CD14-positive monocyte (primary cell): ENCODE data around the gene PET100. TPM values are rescaled to one million over a fixed set of nuclear protein-coding genes. Genes with fewer than 3 reads are reported as not detected.

ENCODE experiments used
- DNase-seq, 3 donors: peaks; one replicate each; pipeline ENCODE4 v3.0.0-alpha.2; 2011 to 2022
- H2AFZ ChIP-seq: 2 replicates; pipeline ENCODE4 v1.6.0; 2012; ENCODE audit warnings: mild to moderate bottlenecking, low read depth, low read length, inconsistent platforms; ENCODE audit not compliant: insufficient read depth, poor library complexity, severe bottlenecking
- H3K27ac ChIP-seq, 2 donors: 1 replicate in 1 of 2; 2 replicates in 1 of 2; pipeline ENCODE4 v1.5.1; 2012 to 2013; ENCODE audit warnings: low read length in 2 of 2, control low read depth in 1 of 2, inconsistent platforms in 1 of 2, low read depth in 1 of 2, mild to moderate bottlenecking in 1 of 2
- H3K27me3 ChIP-seq, 2 donors: one replicate each; pipeline versions ENCODE4 v1.6.0 to v1.6.1; 2011 to 2013; ENCODE audit warnings: low read length in 2 of 2; ENCODE audit not compliant: control insufficient read depth in 2 of 2, insufficient read depth in 2 of 2
- H3K36me3 ChIP-seq, 2 donors: replicated peaks in 1 of 2; 1 replicate in 1 of 2; 2 replicates in 1 of 2; pipeline versions ENCODE4 v1.5.1 to v1.6.1; 2012 to 2013; ENCODE audit warnings: low read length in 2 of 2, control low read depth in 1 of 2, inconsistent platforms in 1 of 2, mild to moderate bottlenecking in 1 of 2; ENCODE audit not compliant: insufficient read depth in 2 of 2, control insufficient read depth in 1 of 2
- H3K4me1 ChIP-seq, 2 donors: 1 replicate in 1 of 2; 2 replicates in 1 of 2; pipeline versions ENCODE4 v1.5.1 to v1.6.1; 2012 to 2013; ENCODE audit warnings: low read length in 2 of 2, control low read depth in 1 of 2, inconsistent platforms in 1 of 2, mild to moderate bottlenecking in 1 of 2, moderate library complexity in 1 of 2; ENCODE audit not compliant: insufficient read depth in 2 of 2, control insufficient read depth in 1 of 2
- H3K4me2 ChIP-seq: replicated peaks from 2 replicates; pipeline ENCODE3; 2012; ENCODE audit warnings: low read length, moderate library complexity, mild to moderate bottlenecking; ENCODE audit not compliant: poor library complexity, severe bottlenecking; ENCODE audit errors: extremely low read depth
- H3K4me3 ChIP-seq, 3 experiments: fragments of 200-600 bp in 1 of 3; sonication (generic) in 1 of 3; replicated peaks in 1 of 3; 1 replicate in 2 of 3; 2 replicates in 1 of 3; pipeline ENCODE4 v1.5.1; 2011 to 2013; ENCODE audit warnings: low read length in 3 of 3, mild to moderate bottlenecking in 3 of 3, control low read depth in 2 of 3, low read depth in 2 of 3, inconsistent platforms in 1 of 3, moderate library complexity in 1 of 3
- H3K79me2 ChIP-seq: 2 replicates; pipeline ENCODE4 v1.6.0; 2012; ENCODE audit warnings: mild to moderate bottlenecking, control low read depth, inconsistent platforms, low read length, moderate library complexity; ENCODE audit not compliant: insufficient read depth
- H3K9ac ChIP-seq: 2 replicates; pipeline ENCODE4 v1.6.0; 2017; ENCODE audit warnings: low read length, mild to moderate bottlenecking; ENCODE audit not compliant: insufficient read depth, poor library complexity, severe bottlenecking
- H3K9me3 ChIP-seq, 2 donors: replicated peaks in 1 of 2; 1 replicate in 1 of 2; 2 replicates in 1 of 2; pipeline versions ENCODE4 v1.5.1 to v1.6.1; 2012 to 2013; ENCODE audit warnings: low read length in 2 of 2, control low read depth in 1 of 2; ENCODE audit not compliant: control insufficient read depth in 1 of 2, insufficient read depth in 1 of 2
- H4K20me1 ChIP-seq: 2 replicates; pipeline ENCODE4 v1.6.0; 2012; ENCODE audit warnings: mild to moderate bottlenecking, low read length, control low read depth, moderate library complexity; ENCODE audit not compliant: insufficient read depth
- H3K27ac Mint-ChIP-seq, 7 donors: one replicate each; pipeline ENCODE4 v1.8.0; 2020; ENCODE audit warnings: mild to moderate bottlenecking in 7 of 7, mixed read lengths in 7 of 7, moderate library complexity in 6 of 7, inconsistent platforms in 2 of 7
- H3K27me3 Mint-ChIP-seq, 3 donors: one replicate each; pipeline ENCODE4 v1.8.0; 2021 to 2022; ENCODE audit warnings: low read depth in 3 of 3, mild to moderate bottlenecking in 3 of 3, mixed read lengths in 3 of 3, moderate library complexity in 3 of 3, inconsistent platforms in 1 of 3
- H3K36me3 Mint-ChIP-seq, 2 donors: one replicate each; pipeline ENCODE4 v1.8.0; 2020; ENCODE audit warnings: mixed read lengths in 2 of 2, inconsistent platforms in 1 of 2, mild to moderate bottlenecking in 1 of 2
- H3K4me1 Mint-ChIP-seq: one replicate; pipeline ENCODE4 v1.8.0; 2020; ENCODE audit warnings: mild to moderate bottlenecking, mixed read lengths
- H3K4me3 Mint-ChIP-seq, 2 donors: one replicate each; pipeline ENCODE4 v1.8.0; 2020; ENCODE audit warnings: mild to moderate bottlenecking in 2 of 2, mixed read lengths in 2 of 2, moderate library complexity in 1 of 2
- H3K9me3 Mint-ChIP-seq, 7 donors: one replicate each; pipeline ENCODE4 v1.8.0; 2020 to 2022; ENCODE audit warnings: mixed read lengths in 7 of 7, mild to moderate bottlenecking in 6 of 7, moderate library complexity in 6 of 7, inconsistent platforms in 2 of 7
- CTCF ChIP-seq: fragments of 200-600 bp; IDR thresholded peaks from one replicate; pipeline ENCODE4 v1.8.0; 2022; ENCODE audit warnings: antibody characterized with exemption, mild to moderate bottlenecking
- WGBS: methylation state at CpG from one replicate; pipeline ENCODE4 v1.1.5; 2013; ENCODE audit warnings: missing lambda C conversion rate; ENCODE audit not compliant: insufficient coverage; 5-methylcytosine and 5-hydroxymethylcytosine counted together
- intact Hi-C, 2 donors: fragments of 100-400 bp; cut with micrococcal nuclease; formaldehyde crosslinking; loops; one replicate each; pipeline versions ENCODE4 v1.15.0 to v1.15.1; 2023
- polyA plus RNA-seq, 3 donors: library from polyadenylated mRNA; depleted of rRNA in 1 of 3; unstranded in 2 of 3; stranded (reverse) in 1 of 3; fragments of 300-500 nt in 2 of 3; fragments of >200 nt in 1 of 3; fragmentation: Illumina TruSeq in 2 of 3; gene quantifications; 1 replicate in 2 of 3; 2 replicates in 1 of 3; pipeline ENCODE4 v1.2.3, GENCODE V29; 2012 to 2021

PET100 gene
- polyA plus RNA-seq, 3 donors: 64.6 to 386 (median 300) TPM

- H3K9me3 ChIP-seq: peaks cover 7 to 13% of the 10 kb centered on the region in 2 donors
- Mint-ChIP-seq H3K4me1 (peaks cover 75% of the 10 kb centered on the region), H3K27ac (peak overlapping the region; percentile 95 to 99 (median 98)), H3K4me3 (peak overlapping the region; percentile 80 to 93), H3K36me3 (peaks cover 6 to 18% of the 10 kb centered on the region in 2 donors), H3K9me3 (peaks cover 11 to 17% (median 13%) of the 10 kb centered on the region in 7 donors), H3K27me3 (peaks cover 0 to 4% (median 0%) of the 10 kb centered on the region in 3 donors)
- H4K20me1 ChIP-seq: no peaks in the 10 kb centered on the region
- H3K27ac ChIP-seq: peak overlapping the region; percentile 76 to 96
- DNase-seq: peak; percentile 57 to 81 (median 68)
- no peaks in the 10 kb centered on the region for H3K27me3 ChIP-seq
- peaks cover 67 to 87% of the 10 kb centered on the region in 2 donors for H3K4me1 ChIP-seq
- intact Hi-C loops: loop anchor here (2.0 to 5.0 kb wide), 2 partner anchors 18 to 39 kb away; partner anchors contain the start of gene STXBP2 (in 1 of the 2)
- H3K4me3 ChIP-seq: peak overlapping the region; percentile 41 to 96 (median 48)
- TF ChIP-seq CTCF: no peak
- 0% methylated on average over 3 of the region's 7 CpGs for WGBS
- no peak overlapping the region for H2AFZ ChIP-seq
- peak overlapping the region; percentile 74 for H3K9ac ChIP-seq
- peak overlapping the region; percentile 97 for H3K4me2 ChIP-seq
- no peaks in the 10 kb centered on the region for H3K36me3 ChIP-seq
- H3K79me2 ChIP-seq: peaks cover 60% of the 10 kb centered on the region
Observed at GRCh38 chr19:7676376-7676775, 46.8 kb downstream of the PET100 start.

GRCh38 chr19:7676854-7677253, 47.3 kb downstream of the PET100 start, which contains the start of gene MCEMP1:
MCEMP1 (plus strand) TSS chr19:7677090; CDS start chr19:7677121, 31 bp downstream.
- peaks cover 65% of the 10 kb centered on the region for H3K79me2 ChIP-seq
- peak within 1 kb of the TSS; percentile 97 for H3K4me2 ChIP-seq
- no peak for TF ChIP-seq CTCF
- H3K4me1 ChIP-seq: peaks cover 68 to 91% of the 10 kb centered on the region in 2 donors
- H3K27me3 ChIP-seq: no peaks in the 10 kb centered on the region
- H3K9me3 Mint-ChIP-seq: peaks cover 11 to 17% (median 13%) of the 10 kb centered on the region in 7 donors
- H3K4me3 ChIP-seq: peak within 1 kb of the TSS; percentile 41 to 96 (median 48)
- H3K4me3 Mint-ChIP-seq: peak within 1 kb of the TSS; percentile 80 to 93
- DNase-seq: peak; percentile 63 to 75 (median 67)
- H3K9ac ChIP-seq: peak within 1 kb of the TSS; percentile 74
- H3K36me3 ChIP-seq: no peaks in the 10 kb centered on the region
- intact Hi-C loops: loop anchor here (1.0 to 5.0 kb wide), 3 partner anchors 18 to 40 kb away; partner anchors contain the start of gene STXBP2 (in 1 of the 2)
- H3K36me3 Mint-ChIP-seq: peaks cover 6 to 16% of the 10 kb centered on the region in 2 donors
- peaks cover 74% of the 10 kb centered on the region for H3K4me1 Mint-ChIP-seq
- peak within 1 kb of the TSS; percentile 76 to 96 for H3K27ac ChIP-seq
- H2AFZ ChIP-seq: no peak within 1 kb of the TSS
- peaks cover under 1% of the 10 kb centered on the region for H4K20me1 ChIP-seq
- 0% methylated on average over 3 of the region's 10 CpGs for WGBS
- H3K9me3 ChIP-seq: peaks cover 7 to 13% of the 10 kb centered on the region in 2 donors
- H3K27me3 Mint-ChIP-seq: peaks cover 0 to 4% (median 0%) of the 10 kb centered on the region in 3 donors
- H3K27ac Mint-ChIP-seq: peak within 1 kb of the TSS; percentile 95 to 99 (median 98)
